Naive thymus-derived CD4-positive, alpha-beta T cell (primary cell): ENCODE measurements around the gene C16orf46. TPM values are rescaled to one million over a fixed set of nuclear protein-coding genes. Genes with fewer than 3 reads are reported as not detected.

Experiments used
- ATAC-seq: fragments of 150-1000 bp; cut with Tn5 transposase; 2 replicates; pipeline ENCODE4 v1.10.0; 2021; ENCODE audit warnings: mild to moderate bottlenecking, moderate library complexity
- CTCF ChIA-PET: fragments of 350-600 bp; sonication (Branson Sonifier 250); formaldehyde crosslinking; loops from one replicate; lab custom pipeline; 2021; ENCODE audit warnings: antibody characterized with exemption; lab: Charles Lee
- POLR2A ChIA-PET: fragments of 350-600 bp; sonication (Branson Sonifier 250); formaldehyde crosslinking; loops from one replicate; lab custom pipeline; 2021; ENCODE audit warnings: antibody characterized with exemption, inconsistent platforms; lab: Charles Lee
- DNase-seq, 9 donors: peaks; one replicate each; pipeline versions ENCODE4 v3.0.0 to v3.0.0-alpha.2; 2020 to 2022; ENCODE audit warnings: mixed read lengths in 1 of 9
- H3K27ac ChIP-seq: one replicate; pipeline ENCODE4 v1.7.0; 2013; ENCODE audit warnings: mild to moderate bottlenecking, low read depth, low read length, moderate library complexity
- H3K27me3 ChIP-seq, 2 donors: one replicate each; pipeline ENCODE4 v1.7.0; 2013; ENCODE audit warnings: low read length in 2 of 2, mild to moderate bottlenecking in 2 of 2, moderate library complexity in 2 of 2; ENCODE audit not compliant: control insufficient read depth in 2 of 2, insufficient read depth in 2 of 2
- H3K36me3 ChIP-seq, 3 experiments: 1 replicate in 2 of 3; 2 replicates in 1 of 3; pipeline ENCODE4 v1.7.0; 2013; ENCODE audit warnings: low read length in 3 of 3, mild to moderate bottlenecking in 3 of 3, moderate library complexity in 1 of 3; ENCODE audit not compliant: insufficient read depth in 3 of 3, control insufficient read depth in 2 of 3
- H3K4me1 ChIP-seq, 2 donors: one replicate each; pipeline ENCODE4 v1.7.0; 2013; ENCODE audit warnings: low read length in 2 of 2, mild to moderate bottlenecking in 2 of 2, moderate library complexity in 1 of 2; ENCODE audit not compliant: control insufficient read depth in 2 of 2, insufficient read depth in 2 of 2
- H3K4me3 ChIP-seq: 2 replicates; pipeline ENCODE4 v1.7.0; 2013; ENCODE audit warnings: mild to moderate bottlenecking, low read length
- H3K9me3 ChIP-seq, 3 experiments: 1 replicate in 2 of 3; 2 replicates in 1 of 3; pipeline ENCODE4 v1.7.0; 2013; ENCODE audit warnings: low read length in 3 of 3; ENCODE audit not compliant: control insufficient read depth in 2 of 3
- H3K27ac Mint-ChIP-seq, 9 donors: one replicate each; pipeline ENCODE4 v1.8.0; 2020 to 2022; ENCODE audit warnings: mixed read lengths in 9 of 9, mild to moderate bottlenecking in 8 of 9, moderate library complexity in 5 of 9, inconsistent platforms in 2 of 9
- H3K27me3 Mint-ChIP-seq, 5 donors: one replicate each; pipeline ENCODE4 v1.8.0; 2021 to 2022; ENCODE audit warnings: mixed read lengths in 5 of 5, mild to moderate bottlenecking in 1 of 5
- H3K36me3 Mint-ChIP-seq, 5 donors: one replicate each; pipeline ENCODE4 v1.8.0; 2020 to 2022; ENCODE audit warnings: mixed read lengths in 5 of 5, mild to moderate bottlenecking in 3 of 5, inconsistent platforms in 1 of 5
- H3K4me1 Mint-ChIP-seq, 7 donors: one replicate each; pipeline ENCODE4 v1.8.0; 2020 to 2022; ENCODE audit warnings: mixed read lengths in 7 of 7, mild to moderate bottlenecking in 3 of 7, inconsistent platforms in 1 of 7
- H3K4me3 Mint-ChIP-seq, 10 donors: one replicate each; pipeline ENCODE4 v1.8.0; 2020 to 2022; ENCODE audit warnings: mild to moderate bottlenecking in 10 of 10, mixed read lengths in 10 of 10, moderate library complexity in 6 of 10, inconsistent platforms in 2 of 10
- H3K9me3 Mint-ChIP-seq, 11 donors: one replicate each; pipeline ENCODE4 v1.8.0; 2020 to 2022; ENCODE audit warnings: mixed read lengths in 11 of 11, mild to moderate bottlenecking in 4 of 11, inconsistent platforms in 1 of 11, moderate library complexity in 1 of 11
- intact Hi-C, 2 donors: fragments of 100-400 bp; cut with micrococcal nuclease; formaldehyde crosslinking; loops; one replicate each; pipeline ENCODE4 v1.15.1; 2023
- polyA plus RNA-seq, 2 donors: library from polyadenylated mRNA; unstranded; fragments of 300-500 nt; fragmentation: Illumina TruSeq; gene quantifications; one replicate each; pipeline ENCODE4 v1.2.3, GENCODE V29; 2021
- total RNA-seq, 6 experiments: library from RNA in 5 of 6; stranded (reverse) in 5 of 6; gene quantifications; 1 replicate in 5 of 6; 2 replicates in 1 of 6; pipeline ENCODE4 v1.2.3 and lab custom pipeline; 2021 to 2026

The C16orf46 gene
- total and polyA plus RNA-seq, 7 experiments from 2014 or later = 0.24 to 2.1 (median 0.43) TPM; not detected in 1

DNA sequence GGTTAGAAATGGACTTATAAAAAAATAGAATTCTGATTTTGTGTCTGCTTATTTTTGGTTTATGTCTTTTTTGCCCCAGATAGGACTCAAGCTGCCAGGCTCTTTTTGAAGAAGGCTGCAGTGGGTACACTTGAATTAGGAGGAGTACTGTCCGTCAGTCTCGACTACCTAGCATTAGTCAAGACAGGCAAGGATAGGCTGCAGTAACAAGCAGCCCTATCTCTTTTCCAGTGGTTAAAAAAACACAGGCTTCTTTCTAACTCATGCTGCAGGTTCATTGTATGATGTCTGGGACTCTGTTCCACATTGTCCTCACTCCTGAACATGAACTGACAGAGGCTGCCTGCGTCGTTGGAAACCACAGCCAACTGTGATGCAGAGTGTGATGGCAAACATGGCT, 8.0 kb downstream of the C16orf46 start:
- peaks cover 0 to 10% (median 0%) of the 10 kb centered on the region in 5 donors for H3K27me3 Mint-ChIP-seq
- Histone ChIP-seq H3K9me3 (no peaks in the 10 kb centered on the region), H3K4me1 (no peaks in the 10 kb centered on the region), H3K4me3 (no peak overlapping the region), H3K36me3 (no peaks in the 10 kb centered on the region), H3K27ac (no peak overlapping the region), H3K27me3 (no peaks in the 10 kb centered on the region)
- ChIA-PET POLR2A (interaction anchor here (0.6 kb wide), 1 partner anchor 15 kb away, joined by 3 read pairs; no protein-coding TSS in a partner anchor), CTCF (no interaction called here)
- ATAC-seq (no peak), DNase-seq (no peak)
- H3K36me3 Mint-ChIP-seq = no peaks in the 10 kb centered on the region
- peaks cover 0 to 10% (median 0%) of the 10 kb centered on the region in 7 donors for H3K4me1 Mint-ChIP-seq
- no peak overlapping the region for H3K4me3 Mint-ChIP-seq
- H3K27ac Mint-ChIP-seq = no peak overlapping the region
- intact Hi-C loops = no loop called here
- H3K9me3 Mint-ChIP-seq = no peaks in the 10 kb centered on the region

- H3K9me3 Mint-ChIP-seq = no peaks in the 10 kb centered on the region
- CTCF ChIA-PET = interaction anchor here (0.6 kb wide), 1 partner anchor 643 kb away, joined by 3 read pairs; no protein-coding TSS in a partner anchor
- DNase-seq = no peak
Observed at GRCh38 chr16:81067166-81067565, 9.9 kb downstream of the C16orf46 start.

GRCh38 chr16:81066681-81067080, 10.4 kb downstream of the C16orf46 start:
- peaks cover 0 to 7% (median 0%) of the 10 kb centered on the region in 5 donors for H3K27me3 Mint-ChIP-seq
- intact Hi-C loops = no loop called here
- no peaks in the 10 kb centered on the region for H3K36me3 Mint-ChIP-seq
- no peaks in the 10 kb centered on the region for H3K36me3 ChIP-seq
- POLR2A ChIA-PET = no interaction called here
- H3K4me1 ChIP-seq = no peaks in the 10 kb centered on the region
- DNase-seq (peak in 2 of 9 donors; percentile 8 to 12), ATAC-seq (no peak)
- H3K9me3 ChIP-seq = no peaks in the 10 kb centered on the region
- peak overlapping the region in 2 of 9 donors; percentile 5 to 25 for H3K27ac Mint-ChIP-seq
- CTCF ChIA-PET = interaction anchor here (0.6 kb wide), 1 partner anchor 644 kb away, joined by 3 read pairs; no protein-coding TSS in a partner anchor
- H3K4me3 Mint-ChIP-seq = no peak overlapping the region
- H3K27me3 ChIP-seq = no peaks in the 10 kb centered on the region
- no peaks in the 10 kb centered on the region for H3K9me3 Mint-ChIP-seq
- H3K27ac ChIP-seq = no peak overlapping the region
- H3K4me3 ChIP-seq = no peak overlapping the region
- H3K4me1 Mint-ChIP-seq = peaks cover 0 to 10% (median 0%) of the 10 kb centered on the region in 7 donors

More at GRCh38 chr16:81067166-81067565, 9.9 kb downstream of the C16orf46 start:
- Histone ChIP-seq H3K27me3 (no peaks in the 10 kb centered on the region), H3K27ac (no peak overlapping the region), H3K9me3 (no peaks in the 10 kb centered on the region), H3K4me3 (no peak overlapping the region), H3K36me3 (no peaks in the 10 kb centered on the region), H3K4me1 (no peaks in the 10 kb centered on the region)
- H3K27me3 Mint-ChIP-seq = peaks cover 0 to 7% (median 0%) of the 10 kb centered on the region in 5 donors
- H3K4me1 Mint-ChIP-seq = peaks cover 0 to 10% (median 0%) of the 10 kb centered on the region in 7 donors
- no peaks in the 10 kb centered on the region for H3K36me3 Mint-ChIP-seq
- H3K27ac Mint-ChIP-seq = peak overlapping the region in 2 of 9 donors; percentile 5 to 25
- no peak overlapping the region for H3K4me3 Mint-ChIP-seq
- intact Hi-C loops = no loop called here
- no peak for ATAC-seq
- POLR2A ChIA-PET = no interaction called here

DNA sequence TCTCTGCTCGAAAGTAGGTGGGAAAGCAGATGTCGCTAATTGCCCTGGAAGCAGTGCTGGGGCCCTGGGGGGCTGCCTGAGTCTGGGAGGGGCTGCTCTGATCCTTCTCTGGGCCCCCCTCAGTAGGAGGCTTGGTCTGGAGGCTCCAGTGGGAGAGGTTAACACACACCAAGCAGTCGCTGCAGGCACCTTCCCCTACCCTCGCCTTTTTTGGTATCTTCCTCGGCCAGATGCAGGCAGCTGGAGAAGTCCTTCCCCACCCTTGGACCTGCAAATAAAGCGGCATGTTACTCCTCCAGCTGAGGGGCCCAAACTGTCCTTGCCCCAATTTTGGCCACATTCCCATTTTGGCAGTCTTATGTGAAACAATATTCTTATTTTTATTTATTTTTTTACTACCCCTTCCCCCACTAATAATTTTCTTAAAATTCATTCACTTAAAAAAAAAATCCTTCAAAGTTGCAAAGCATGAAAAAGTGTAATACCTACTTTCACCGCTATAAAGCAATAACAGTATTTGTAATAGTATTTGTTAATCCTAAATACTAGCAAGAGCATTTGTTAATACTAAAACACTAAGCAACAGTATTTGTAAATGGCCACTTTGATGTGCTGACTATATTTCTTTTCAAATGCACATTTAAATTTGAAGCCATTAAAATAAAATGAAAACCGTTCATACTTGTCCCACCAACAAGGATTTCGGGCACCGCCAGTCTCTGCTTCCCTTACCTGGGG, 15.0 kb downstream of the C16orf46 start:
- H3K27me3 Mint-ChIP-seq = peaks cover 0 to 2% (median 0%) of the 10 kb centered on the region in 5 donors
- no peak overlapping the region for H3K4me3 Mint-ChIP-seq
- no peaks in the 10 kb centered on the region for H3K9me3 ChIP-seq
- no peak overlapping the region for H3K4me3 ChIP-seq
- H3K27ac ChIP-seq = no peak overlapping the region
- H3K27ac Mint-ChIP-seq = no peak overlapping the region
- ChIA-PET POLR2A (no interaction called here), CTCF (no interaction called here)
- no peaks in the 10 kb centered on the region for H3K9me3 Mint-ChIP-seq
- peaks cover 0 to 7% (median 0%) of the 10 kb centered on the region in 7 donors for H3K4me1 Mint-ChIP-seq
- no peaks in the 10 kb centered on the region for H3K4me1 ChIP-seq
- intact Hi-C loops = no loop called here
- no peaks in the 10 kb centered on the region for H3K36me3 ChIP-seq
- ATAC-seq = no peak
- no peaks in the 10 kb centered on the region for H3K27me3 ChIP-seq
- H3K36me3 Mint-ChIP-seq = no peaks in the 10 kb centered on the region
- DNase-seq = no peak

- no peaks in the 10 kb centered on the region for H3K4me1 Mint-ChIP-seq
- ChIA-PET CTCF (no interaction called here), POLR2A (no interaction called here)
- Histone ChIP-seq H3K27me3 (no peaks in the 10 kb centered on the region), H3K4me3 (no peak overlapping the region), H3K27ac (no peak overlapping the region), H3K9me3 (no peaks in the 10 kb centered on the region), H3K4me1 (no peaks in the 10 kb centered on the region), H3K36me3 (no peaks in the 10 kb centered on the region)
- H3K27ac Mint-ChIP-seq = no peak overlapping the region
- DNase-seq (no peak), ATAC-seq (no peak)
- no peak overlapping the region for H3K4me3 Mint-ChIP-seq
- intact Hi-C loops = no loop called here
- no peaks in the 10 kb centered on the region for H3K27me3 Mint-ChIP-seq
- no peaks in the 10 kb centered on the region for H3K9me3 Mint-ChIP-seq
- H3K36me3 Mint-ChIP-seq = no peaks in the 10 kb centered on the region
Observed at GRCh38 chr16:81061307-81061640, 15.8 kb downstream of the C16orf46 start.

DNA sequence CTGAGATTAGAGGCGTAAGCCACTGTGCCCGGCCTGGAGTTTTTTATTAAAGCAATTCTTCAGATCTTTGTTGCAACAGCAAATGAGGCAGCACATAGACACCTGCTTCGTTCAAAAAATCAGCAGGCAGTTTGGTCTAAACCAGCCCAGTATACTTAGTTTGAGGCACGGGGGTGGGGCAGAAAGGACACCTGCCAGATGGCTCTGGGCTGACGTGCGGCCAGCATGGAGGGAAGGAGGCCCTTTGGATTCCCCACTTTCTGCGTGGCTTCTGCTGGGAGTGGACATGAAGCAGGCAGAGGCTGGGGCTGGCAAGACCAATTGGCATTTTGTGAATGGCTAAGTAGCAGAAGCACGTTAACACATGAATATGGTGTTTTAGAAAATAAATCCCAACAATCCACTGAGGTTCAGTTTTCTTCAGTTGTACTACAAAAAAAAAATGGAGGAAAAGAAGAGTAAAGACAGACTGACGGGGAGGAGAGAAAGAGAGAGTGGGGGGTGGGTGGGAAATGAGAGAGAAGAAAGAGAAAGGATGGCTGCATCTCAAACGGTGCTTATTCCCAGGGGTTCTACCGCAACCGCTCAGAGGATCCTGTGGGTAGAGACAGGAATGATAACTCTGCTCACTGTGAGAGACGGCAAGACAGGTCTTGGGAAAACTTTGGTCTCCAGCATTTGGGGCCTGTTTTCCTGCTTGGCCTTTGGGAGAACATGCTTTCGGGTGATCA, 16.3 kb downstream of the C16orf46 start:
- Histone ChIP-seq H3K36me3 (no peaks in the 10 kb centered on the region), H3K4me1 (no peaks in the 10 kb centered on the region), H3K27ac (no peak overlapping the region), H3K4me3 (no peak overlapping the region), H3K9me3 (no peaks in the 10 kb centered on the region), H3K27me3 (no peaks in the 10 kb centered on the region)
- ChIA-PET POLR2A (no interaction called here), CTCF (no interaction called here)
- Mint-ChIP-seq H3K36me3 (no peaks in the 10 kb centered on the region), H3K4me1 (no peaks in the 10 kb centered on the region), H3K9me3 (peaks cover 0 to 1% (median 0%) of the 10 kb centered on the region in 11 donors), H3K4me3 (no peak overlapping the region), H3K27ac (no peak overlapping the region), H3K27me3 (no peaks in the 10 kb centered on the region)
- ATAC-seq (no peak), DNase-seq (no peak)
- intact Hi-C loops = no loop called here
